Testis (tissue), 2 donors: ENCODE measurements around the gene NSMF.

Experiments used
- POLR2A ChIP-seq: fragments of 450-650 bp; IDR thresholded peaks from one replicate; pipeline ENCODE4 v1.6.1; 2017; ENCODE audit warnings: antibody characterized with exemption, mild to moderate bottlenecking, moderate library complexity
- TF ChIP-seq, protein P1 (sequence below), 3 experiments: fragments of 450-650 bp in 2 of 3; fragments of 200-600 bp in 1 of 3; sonication (generic) in 1 of 3; IDR thresholded peaks; one replicate each; pipeline ENCODE4 v1.5.1; 2016 to 2019; ENCODE audit warnings: antibody characterized with exemption in 3 of 3, mild to moderate bottlenecking in 2 of 3, moderate library complexity in 1 of 3

DNA sequence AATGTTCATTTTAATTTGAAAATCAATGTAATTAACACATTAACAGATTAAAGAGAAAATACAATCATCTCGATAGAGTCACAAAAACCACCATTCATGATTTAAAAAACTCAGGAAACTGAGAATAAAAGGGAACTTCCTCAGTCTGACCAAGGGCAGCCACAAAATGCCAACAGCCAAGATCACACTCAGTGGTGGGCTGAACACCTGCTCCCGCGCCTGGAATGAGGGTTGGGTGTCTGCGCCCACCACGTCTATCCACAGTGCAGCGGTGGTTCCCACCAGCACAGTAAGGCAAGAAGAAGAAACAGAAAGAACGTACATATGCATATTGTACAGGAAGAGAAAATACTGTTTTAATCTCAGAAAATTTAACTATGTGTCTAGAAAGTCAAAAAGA, 11.7 kb upstream of the NSMF start:
- TF ChIP-seq, protein P1, sequence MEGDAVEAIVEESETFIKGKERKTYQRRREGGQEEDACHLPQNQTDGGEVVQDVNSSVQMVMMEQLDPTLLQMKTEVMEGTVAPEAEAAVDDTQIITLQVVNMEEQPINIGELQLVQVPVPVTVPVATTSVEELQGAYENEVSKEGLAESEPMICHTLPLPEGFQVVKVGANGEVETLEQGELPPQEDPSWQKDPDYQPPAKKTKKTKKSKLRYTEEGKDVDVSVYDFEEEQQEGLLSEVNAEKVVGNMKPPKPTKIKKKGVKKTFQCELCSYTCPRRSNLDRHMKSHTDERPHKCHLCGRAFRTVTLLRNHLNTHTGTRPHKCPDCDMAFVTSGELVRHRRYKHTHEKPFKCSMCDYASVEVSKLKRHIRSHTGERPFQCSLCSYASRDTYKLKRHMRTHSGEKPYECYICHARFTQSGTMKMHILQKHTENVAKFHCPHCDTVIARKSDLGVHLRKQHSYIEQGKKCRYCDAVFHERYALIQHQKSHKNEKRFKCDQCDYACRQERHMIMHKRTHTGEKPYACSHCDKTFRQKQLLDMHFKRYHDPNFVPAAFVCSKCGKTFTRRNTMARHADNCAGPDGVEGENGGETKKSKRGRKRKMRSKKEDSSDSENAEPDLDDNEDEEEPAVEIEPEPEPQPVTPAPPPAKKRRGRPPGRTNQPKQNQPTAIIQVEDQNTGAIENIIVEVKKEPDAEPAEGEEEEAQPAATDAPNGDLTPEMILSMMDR (IDR thresholded peaks at IDR 0.05) = no peak
- no peak for TF ChIP-seq POLR2A
